ENCODE measurements around the gene OR6C1. TPM values are rescaled to one million over a fixed set of nuclear protein-coding genes. Genes with fewer than 3 reads are reported as not detected.

Gene OR6C1
- total and polyA plus RNA-seq, 10 of the 15 experiments (the other 5 are each of a cell fraction or from before 2014, with no cell fraction given) = not detected

- Histone ChIP-seq H3K9ac (ENCODE audit: control insufficient read depth, insufficient read depth, low read length) (no peak within 1 kb of the TSS), H3K4me1 (ENCODE audit: control insufficient read depth, insufficient read depth, low read length) (no peaks in the 10 kb centered on the region), H3K79me2 (ENCODE audit: control insufficient read depth, insufficient read depth, low read length) (no peaks in the 10 kb centered on the region), H3K27ac (ENCODE audit: control insufficient read depth, insufficient read depth) (no peak within 1 kb of the TSS), H4K20me1 (ENCODE audit: control insufficient read depth, insufficient read depth) (no peaks in the 10 kb centered on the region), H3K27me3 (replicated peaks in 1 of 2; ENCODE audit: control insufficient read depth in 2 of 2, insufficient read depth in 2 of 2, low read length in 1 of 2) (no peaks in the 10 kb centered on the region), H3K4me3 (no peak within 1 kb of the TSS), H2AFZ (ENCODE audit: control insufficient read depth, low read depth, low read length) (no peak within 1 kb of the TSS), H3K4me2 (ENCODE audit: control insufficient read depth, insufficient read depth) (no peak within 1 kb of the TSS), H3K36me3 (ENCODE audit: control insufficient read depth in 2 of 2, insufficient read depth in 2 of 2, low read length in 1 of 2) (no peaks in the 10 kb centered on the region), H3K9me3 (replicated peaks; ENCODE audit: control insufficient read depth, insufficient read depth, low read length) (no peaks in the 10 kb centered on the region)
- ATAC-seq (no peak), FAIRE-seq (no peak), DNase-seq (ENCODE audit: low read depth, low spot score) (no peak)
- WGBS (ENCODE audit: insufficient coverage, insufficient replicate concordance, low lambda C conversion rate, missing lambda C conversion rate) = 63% methylated on average over 4 of the region's 4 CpGs
- RAD21 ChIA-PET (ENCODE audit: unreplicated experiment) = no interaction called here
- in situ Hi-C loops (cut with MboI) = no loop called here
- POLR2A ChIA-PET = no interaction called here
- CTCF ChIA-PET = interaction anchor here (1.1 kb wide), 1 partner anchor 375 kb away, joined by 3 read pairs; no protein-coding TSS in a partner anchor
- intact Hi-C loops (cut with micrococcal nuclease; ENCODE audit: unreplicated experiment) = no loop called here
- no TSS peak for BruUV-seq (replicated peaks)
- SMC1A ChIA-PET (ENCODE audit: uncharacterized antibody, unreplicated experiment) = no interaction called here
- TF ChIP-seq FOXM1 (IDR thresholded peaks at IDR 0.05; ENCODE audit: low read depth, low read length) = no peak
- TF ChIP-seq, protein P1, sequence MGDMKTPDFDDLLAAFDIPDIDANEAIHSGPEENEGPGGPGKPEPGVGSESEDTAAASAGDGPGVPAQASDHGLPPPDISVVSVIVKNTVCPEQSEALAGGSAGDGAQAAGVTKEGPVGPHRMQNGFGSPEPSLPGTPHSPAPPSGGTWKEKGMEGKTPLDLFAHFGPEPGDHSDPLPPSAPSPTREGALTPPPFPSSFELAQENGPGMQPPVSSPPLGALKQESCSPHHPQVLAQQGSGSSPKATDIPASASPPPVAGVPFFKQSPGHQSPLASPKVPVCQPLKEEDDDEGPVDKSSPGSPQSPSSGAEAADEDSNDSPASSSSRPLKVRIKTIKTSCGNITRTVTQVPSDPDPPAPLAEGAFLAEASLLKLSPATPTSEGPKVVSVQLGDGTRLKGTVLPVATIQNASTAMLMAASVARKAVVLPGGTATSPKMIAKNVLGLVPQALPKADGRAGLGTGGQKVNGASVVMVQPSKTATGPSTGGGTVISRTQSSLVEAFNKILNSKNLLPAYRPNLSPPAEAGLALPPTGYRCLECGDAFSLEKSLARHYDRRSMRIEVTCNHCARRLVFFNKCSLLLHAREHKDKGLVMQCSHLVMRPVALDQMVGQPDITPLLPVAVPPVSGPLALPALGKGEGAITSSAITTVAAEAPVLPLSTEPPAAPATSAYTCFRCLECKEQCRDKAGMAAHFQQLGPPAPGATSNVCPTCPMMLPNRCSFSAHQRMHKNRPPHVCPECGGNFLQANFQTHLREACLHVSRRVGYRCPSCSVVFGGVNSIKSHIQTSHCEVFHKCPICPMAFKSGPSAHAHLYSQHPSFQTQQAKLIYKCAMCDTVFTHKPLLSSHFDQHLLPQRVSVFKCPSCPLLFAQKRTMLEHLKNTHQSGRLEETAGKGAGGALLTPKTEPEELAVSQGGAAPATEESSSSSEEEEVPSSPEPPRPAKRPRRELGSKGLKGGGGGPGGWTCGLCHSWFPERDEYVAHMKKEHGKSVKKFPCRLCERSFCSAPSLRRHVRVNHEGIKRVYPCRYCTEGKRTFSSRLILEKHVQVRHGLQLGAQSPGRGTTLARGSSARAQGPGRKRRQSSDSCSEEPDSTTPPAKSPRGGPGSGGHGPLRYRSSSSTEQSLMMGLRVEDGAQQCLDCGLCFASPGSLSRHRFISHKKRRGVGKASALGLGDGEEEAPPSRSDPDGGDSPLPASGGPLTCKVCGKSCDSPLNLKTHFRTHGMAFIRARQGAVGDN (IDR thresholded peaks at IDR 0.05) = no peak
- TF ChIP-seq, protein P2, sequence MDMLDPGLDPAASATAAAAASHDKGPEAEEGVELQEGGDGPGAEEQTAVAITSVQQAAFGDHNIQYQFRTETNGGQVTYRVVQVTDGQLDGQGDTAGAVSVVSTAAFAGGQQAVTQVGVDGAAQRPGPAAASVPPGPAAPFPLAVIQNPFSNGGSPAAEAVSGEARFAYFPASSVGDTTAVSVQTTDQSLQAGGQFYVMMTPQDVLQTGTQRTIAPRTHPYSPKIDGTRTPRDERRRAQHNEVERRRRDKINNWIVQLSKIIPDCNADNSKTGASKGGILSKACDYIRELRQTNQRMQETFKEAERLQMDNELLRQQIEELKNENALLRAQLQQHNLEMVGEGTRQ (IDR thresholded peaks at IDR 0.05; ENCODE audit: borderline replicate concordance, low read depth, low read length) = no peak
- TF ChIP-seq, protein P3, sequence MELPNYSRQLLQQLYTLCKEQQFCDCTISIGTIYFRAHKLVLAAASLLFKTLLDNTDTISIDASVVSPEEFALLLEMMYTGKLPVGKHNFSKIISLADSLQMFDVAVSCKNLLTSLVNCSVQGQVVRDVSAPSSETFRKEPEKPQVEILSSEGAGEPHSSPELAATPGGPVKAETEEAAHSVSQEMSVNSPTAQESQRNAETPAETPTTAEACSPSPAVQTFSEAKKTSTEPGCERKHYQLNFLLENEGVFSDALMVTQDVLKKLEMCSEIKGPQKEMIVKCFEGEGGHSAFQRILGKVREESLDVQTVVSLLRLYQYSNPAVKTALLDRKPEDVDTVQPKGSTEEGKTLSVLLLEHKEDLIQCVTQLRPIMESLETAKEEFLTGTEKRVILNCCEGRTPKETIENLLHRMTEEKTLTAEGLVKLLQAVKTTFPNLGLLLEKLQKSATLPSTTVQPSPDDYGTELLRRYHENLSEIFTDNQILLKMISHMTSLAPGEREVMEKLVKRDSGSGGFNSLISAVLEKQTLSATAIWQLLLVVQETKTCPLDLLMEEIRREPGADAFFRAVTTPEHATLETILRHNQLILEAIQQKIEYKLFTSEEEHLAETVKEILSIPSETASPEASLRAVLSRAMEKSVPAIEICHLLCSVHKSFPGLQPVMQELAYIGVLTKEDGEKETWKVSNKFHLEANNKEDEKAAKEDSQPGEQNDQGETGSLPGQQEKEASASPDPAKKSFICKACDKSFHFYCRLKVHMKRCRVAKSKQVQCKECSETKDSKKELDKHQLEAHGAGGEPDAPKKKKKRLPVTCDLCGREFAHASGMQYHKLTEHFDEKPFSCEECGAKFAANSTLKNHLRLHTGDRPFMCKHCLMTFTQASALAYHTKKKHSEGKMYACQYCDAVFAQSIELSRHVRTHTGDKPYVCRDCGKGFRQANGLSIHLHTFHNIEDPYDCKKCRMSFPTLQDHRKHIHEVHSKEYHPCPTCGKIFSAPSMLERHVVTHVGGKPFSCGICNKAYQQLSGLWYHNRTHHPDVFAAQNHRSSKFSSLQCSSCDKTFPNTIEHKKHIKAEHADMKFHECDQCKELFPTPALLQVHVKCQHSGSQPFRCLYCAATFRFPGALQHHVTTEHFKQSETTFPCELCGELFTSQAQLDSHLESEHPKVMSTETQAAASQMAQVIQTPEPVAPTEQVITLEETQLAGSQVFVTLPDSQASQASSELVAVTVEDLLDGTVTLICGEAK (IDR thresholded peaks at IDR 0.05; ENCODE audit: borderline replicate concordance) = no peak
- TF ChIP-seq NBN (IDR thresholded peaks at IDR 0.05) = no peak
- TF ChIP-seq ASH2L (IDR thresholded peaks at IDR 0.05; ENCODE audit: borderline replicate concordance, low read depth) = no peak
- TF ChIP-seq MAX (IDR thresholded peaks at IDR 0.05; ENCODE audit: low read depth, low read length) = no peak
- no peak for TF ChIP-seq HCFC1 (IDR thresholded peaks at IDR 0.05; ENCODE audit: low read length)
- no peak for TF ChIP-seq ZZZ3 (IDR thresholded peaks at IDR 0.05; ENCODE audit: control insufficient read depth, insufficient read length, low read depth)
- no peak for TF ChIP-seq EZH2 (IDR thresholded peaks at IDR 0.05; ENCODE audit: borderline replicate concordance, control insufficient read depth, low read depth, low read length)
- no peak for TF ChIP-seq USF1 (IDR thresholded peaks at IDR 0.05; ENCODE audit: borderline replicate concordance, extremely low read length, insufficient read depth, low read depth, low read length)
- no peak for TF ChIP-seq BHLHE40 (IDR thresholded peaks at IDR 0.05; ENCODE audit: borderline replicate concordance in 1 of 2, low read depth in 2 of 2, low read length in 1 of 2)
- TF ChIP-seq CBFB (IDR thresholded peaks at IDR 0.05; ENCODE audit: low read depth) = no peak
- TF ChIP-seq KAT2A (conservative IDR thresholded peaks at IDR 0.05; ENCODE audit: control insufficient read depth, low read depth, low read length) = no peak
- no peak for TF ChIP-seq STAT1 (conservative IDR thresholded peaks at IDR 0.05)
Observed at GRCh38 chr12:55362675-55363074, 48.5 kb downstream of the OR6C1 start, which contains the start of gene OR6C75. OR6C75 (plus strand) TSS chr12:55362975; CDS start chr12:55365111, 2,136 bp downstream.
